ENCODE measurements around the gene CES4A. TPM values are rescaled to one million over a fixed set of nuclear protein-coding genes. Genes with fewer than 3 reads are reported as not detected.
A peak's percentile ranks its signal among the peaks of the same experiment; 100 is the strongest.

The CES4A gene
- total and polyA plus RNA-seq, 2 of the 13 experiments (the other 11 are each of a cell fraction or from before 2014, with no cell fraction given), result 0.09 to 0.17 TPM

DNA sequence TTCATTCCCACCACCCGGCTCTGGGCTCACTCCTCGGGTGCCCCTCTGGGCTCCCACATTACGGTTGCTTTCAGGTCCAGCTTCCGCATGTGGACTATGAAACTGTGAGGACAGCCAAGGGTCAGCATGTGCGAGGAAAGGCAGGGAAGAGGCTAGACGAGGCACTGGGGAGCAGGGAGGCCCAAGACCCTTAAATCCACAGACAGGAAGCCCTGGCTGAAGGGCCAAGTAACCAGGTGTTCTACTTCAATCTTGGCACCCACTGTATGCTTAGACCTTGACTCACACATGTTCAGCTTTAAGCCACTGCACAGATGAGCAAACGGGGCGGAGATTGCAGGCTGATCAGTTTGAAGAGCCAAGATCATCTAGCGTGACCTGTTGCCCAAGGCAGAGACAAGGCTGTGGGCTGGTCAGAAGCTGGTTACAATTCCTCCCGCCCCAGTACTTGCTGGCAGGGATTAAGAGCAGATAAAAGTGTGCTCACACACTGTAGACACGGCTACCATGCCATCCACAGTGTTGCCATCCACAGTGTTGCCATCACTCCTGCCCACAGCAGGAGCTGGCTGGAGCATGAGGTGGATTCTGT is at the start of gene CES4A (continued):
- TF ChIP-seq, protein P1, sequence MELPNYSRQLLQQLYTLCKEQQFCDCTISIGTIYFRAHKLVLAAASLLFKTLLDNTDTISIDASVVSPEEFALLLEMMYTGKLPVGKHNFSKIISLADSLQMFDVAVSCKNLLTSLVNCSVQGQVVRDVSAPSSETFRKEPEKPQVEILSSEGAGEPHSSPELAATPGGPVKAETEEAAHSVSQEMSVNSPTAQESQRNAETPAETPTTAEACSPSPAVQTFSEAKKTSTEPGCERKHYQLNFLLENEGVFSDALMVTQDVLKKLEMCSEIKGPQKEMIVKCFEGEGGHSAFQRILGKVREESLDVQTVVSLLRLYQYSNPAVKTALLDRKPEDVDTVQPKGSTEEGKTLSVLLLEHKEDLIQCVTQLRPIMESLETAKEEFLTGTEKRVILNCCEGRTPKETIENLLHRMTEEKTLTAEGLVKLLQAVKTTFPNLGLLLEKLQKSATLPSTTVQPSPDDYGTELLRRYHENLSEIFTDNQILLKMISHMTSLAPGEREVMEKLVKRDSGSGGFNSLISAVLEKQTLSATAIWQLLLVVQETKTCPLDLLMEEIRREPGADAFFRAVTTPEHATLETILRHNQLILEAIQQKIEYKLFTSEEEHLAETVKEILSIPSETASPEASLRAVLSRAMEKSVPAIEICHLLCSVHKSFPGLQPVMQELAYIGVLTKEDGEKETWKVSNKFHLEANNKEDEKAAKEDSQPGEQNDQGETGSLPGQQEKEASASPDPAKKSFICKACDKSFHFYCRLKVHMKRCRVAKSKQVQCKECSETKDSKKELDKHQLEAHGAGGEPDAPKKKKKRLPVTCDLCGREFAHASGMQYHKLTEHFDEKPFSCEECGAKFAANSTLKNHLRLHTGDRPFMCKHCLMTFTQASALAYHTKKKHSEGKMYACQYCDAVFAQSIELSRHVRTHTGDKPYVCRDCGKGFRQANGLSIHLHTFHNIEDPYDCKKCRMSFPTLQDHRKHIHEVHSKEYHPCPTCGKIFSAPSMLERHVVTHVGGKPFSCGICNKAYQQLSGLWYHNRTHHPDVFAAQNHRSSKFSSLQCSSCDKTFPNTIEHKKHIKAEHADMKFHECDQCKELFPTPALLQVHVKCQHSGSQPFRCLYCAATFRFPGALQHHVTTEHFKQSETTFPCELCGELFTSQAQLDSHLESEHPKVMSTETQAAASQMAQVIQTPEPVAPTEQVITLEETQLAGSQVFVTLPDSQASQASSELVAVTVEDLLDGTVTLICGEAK (IDR thresholded peaks at IDR 0.05), result no peak
- TF ChIP-seq, protein P1 (CRISPR knock-in tag; IDR thresholded peaks at IDR 0.05), result peak; percentile 31; the same call in 1 of the 2 replicates
- TF ChIP-seq ZNF501 (CRISPR knock-in tag; IDR thresholded peaks at IDR 0.05) (peak; percentile 67), RFXAP (CRISPR knock-in tag; IDR thresholded peaks at IDR 0.05; ENCODE audit: borderline replicate concordance) (0 out of 2 replicates have a peak, but pooled peaks have one; percentile 44), NR2F1 (CRISPR knock-in tag; IDR thresholded peaks at IDR 0.05) (peak in 1 of 2 experiments; percentile 64; a peak in 1 of 4 replicates), PAX8 (CRISPR knock-in tag; IDR thresholded peaks at IDR 0.05; ENCODE audit: borderline replicate concordance) (no peak), AGO2 (optimal IDR thresholded peaks at IDR 0.05; ENCODE audit: low read depth, low read length) (no peak)
- TF ChIP-seq, protein P2, sequence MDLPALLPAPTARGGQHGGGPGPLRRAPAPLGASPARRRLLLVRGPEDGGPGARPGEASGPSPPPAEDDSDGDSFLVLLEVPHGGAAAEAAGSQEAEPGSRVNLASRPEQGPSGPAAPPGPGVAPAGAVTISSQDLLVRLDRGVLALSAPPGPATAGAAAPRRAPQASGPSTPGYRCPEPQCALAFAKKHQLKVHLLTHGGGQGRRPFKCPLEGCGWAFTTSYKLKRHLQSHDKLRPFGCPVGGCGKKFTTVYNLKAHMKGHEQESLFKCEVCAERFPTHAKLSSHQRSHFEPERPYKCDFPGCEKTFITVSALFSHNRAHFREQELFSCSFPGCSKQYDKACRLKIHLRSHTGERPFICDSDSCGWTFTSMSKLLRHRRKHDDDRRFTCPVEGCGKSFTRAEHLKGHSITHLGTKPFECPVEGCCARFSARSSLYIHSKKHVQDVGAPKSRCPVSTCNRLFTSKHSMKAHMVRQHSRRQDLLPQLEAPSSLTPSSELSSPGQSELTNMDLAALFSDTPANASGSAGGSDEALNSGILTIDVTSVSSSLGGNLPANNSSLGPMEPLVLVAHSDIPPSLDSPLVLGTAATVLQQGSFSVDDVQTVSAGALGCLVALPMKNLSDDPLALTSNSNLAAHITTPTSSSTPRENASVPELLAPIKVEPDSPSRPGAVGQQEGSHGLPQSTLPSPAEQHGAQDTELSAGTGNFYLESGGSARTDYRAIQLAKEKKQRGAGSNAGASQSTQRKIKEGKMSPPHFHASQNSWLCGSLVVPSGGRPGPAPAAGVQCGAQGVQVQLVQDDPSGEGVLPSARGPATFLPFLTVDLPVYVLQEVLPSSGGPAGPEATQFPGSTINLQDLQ (CRISPR knock-in tag; IDR thresholded peaks at IDR 0.05), result no peak
- TF ChIP-seq, protein P3, sequence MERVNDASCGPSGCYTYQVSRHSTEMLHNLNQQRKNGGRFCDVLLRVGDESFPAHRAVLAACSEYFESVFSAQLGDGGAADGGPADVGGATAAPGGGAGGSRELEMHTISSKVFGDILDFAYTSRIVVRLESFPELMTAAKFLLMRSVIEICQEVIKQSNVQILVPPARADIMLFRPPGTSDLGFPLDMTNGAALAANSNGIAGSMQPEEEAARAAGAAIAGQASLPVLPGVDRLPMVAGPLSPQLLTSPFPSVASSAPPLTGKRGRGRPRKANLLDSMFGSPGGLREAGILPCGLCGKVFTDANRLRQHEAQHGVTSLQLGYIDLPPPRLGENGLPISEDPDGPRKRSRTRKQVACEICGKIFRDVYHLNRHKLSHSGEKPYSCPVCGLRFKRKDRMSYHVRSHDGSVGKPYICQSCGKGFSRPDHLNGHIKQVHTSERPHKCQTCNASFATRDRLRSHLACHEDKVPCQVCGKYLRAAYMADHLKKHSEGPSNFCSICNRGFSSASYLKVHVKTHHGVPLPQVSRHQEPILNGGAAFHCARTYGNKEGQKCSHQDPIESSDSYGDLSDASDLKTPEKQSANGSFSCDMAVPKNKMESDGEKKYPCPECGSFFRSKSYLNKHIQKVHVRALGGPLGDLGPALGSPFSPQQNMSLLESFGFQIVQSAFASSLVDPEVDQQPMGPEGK (CRISPR knock-in tag; IDR thresholded peaks at IDR 0.05), result 0 out of 2 replicates have a peak, but pooled peaks have one; percentile 4
- TF ChIP-seq, protein P4, sequence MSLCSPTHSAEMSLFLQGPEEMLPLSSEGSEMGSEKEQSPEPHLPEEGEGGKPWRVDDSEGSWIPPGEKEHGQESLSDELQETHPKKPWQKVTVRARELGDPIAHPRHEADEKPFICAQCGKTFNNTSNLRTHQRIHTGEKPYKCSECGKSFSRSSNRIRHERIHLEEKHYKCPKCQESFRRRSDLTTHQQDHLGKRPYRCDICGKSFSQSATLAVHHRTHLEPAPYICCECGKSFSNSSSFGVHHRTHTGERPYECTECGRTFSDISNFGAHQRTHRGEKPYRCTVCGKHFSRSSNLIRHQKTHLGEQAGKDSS (CRISPR knock-in tag; IDR thresholded peaks at IDR 0.05; ENCODE audit: borderline replicate concordance, low read depth), result 0 out of 2 replicates have a peak, but pooled peaks have one; percentile 65
- TF ChIP-seq, protein P5, sequence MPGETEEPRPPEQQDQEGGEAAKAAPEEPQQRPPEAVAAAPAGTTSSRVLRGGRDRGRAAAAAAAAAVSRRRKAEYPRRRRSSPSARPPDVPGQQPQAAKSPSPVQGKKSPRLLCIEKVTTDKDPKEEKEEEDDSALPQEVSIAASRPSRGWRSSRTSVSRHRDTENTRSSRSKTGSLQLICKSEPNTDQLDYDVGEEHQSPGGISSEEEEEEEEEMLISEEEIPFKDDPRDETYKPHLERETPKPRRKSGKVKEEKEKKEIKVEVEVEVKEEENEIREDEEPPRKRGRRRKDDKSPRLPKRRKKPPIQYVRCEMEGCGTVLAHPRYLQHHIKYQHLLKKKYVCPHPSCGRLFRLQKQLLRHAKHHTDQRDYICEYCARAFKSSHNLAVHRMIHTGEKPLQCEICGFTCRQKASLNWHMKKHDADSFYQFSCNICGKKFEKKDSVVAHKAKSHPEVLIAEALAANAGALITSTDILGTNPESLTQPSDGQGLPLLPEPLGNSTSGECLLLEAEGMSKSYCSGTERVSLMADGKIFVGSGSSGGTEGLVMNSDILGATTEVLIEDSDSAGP (CRISPR knock-in tag; IDR thresholded peaks at IDR 0.05; ENCODE audit: borderline replicate concordance), result peak; percentile 71
